HG03432 (cell line): ENCODE results near the gene RBMX2.

Experiments
- ATAC-seq: cut with Tn5 transposase; IDR thresholded peaks from one replicate; pipeline ENCODE4 v1.9.1; 2021; ENCODE audit warnings: mild to moderate bottlenecking, moderate library complexity; ENCODE audit not compliant: unreplicated experiment

The RBMX2 gene

DNA sequence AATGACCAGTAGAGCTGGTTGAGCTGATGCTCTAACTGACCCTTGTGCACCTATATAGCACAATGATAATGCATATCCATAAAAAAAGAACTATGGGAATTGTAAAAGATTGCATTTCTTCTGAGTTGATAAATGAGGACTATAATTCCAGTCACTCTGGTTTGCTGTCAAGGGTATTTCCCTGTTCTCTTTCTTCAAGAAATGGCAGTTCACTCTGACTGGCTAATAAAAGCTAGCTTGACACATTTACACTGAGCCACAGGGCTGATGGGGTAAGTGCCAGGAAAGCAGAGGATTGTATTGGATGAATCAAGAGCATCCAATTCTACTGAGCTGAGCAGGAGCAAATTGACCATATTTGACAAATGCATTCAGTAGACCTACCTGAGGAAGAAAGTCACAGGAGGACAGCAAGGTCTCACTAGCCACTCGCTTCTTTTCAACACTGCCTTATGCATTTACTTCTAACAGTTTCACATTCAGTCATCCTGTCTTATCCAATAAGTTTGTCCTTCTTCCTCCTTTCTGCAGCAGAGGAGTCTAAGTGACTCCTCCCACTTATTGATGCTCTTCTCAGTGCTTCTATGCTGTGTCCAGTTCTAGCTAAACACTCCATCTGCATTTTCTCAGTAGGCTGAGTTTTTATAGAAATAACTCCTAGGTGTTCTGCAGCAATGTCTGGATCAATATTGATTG lies 43.0 kb downstream of the RBMX2 start:
- no peak for ATAC-seq

DNA sequence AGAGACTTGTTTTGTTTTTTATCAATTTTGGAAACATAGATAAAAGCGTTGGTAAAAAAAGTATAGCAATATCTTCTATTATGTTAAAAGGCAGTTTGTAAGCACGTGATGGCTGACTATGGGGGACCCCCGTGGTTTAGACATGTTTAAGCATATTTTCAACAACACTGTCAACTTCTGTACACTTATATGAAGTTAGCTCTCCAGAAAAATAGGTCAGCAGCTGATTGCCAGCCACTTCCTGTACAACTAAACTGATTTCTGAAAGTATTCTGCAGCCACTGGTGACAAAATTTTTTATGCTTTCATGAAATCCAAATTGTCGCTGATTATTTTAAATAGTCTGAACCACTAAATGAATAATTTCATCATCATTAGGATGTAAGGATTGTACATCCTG lies 45.2 kb downstream of the RBMX2 start:
- no peak for ATAC-seq
